Stimulated activated CD8-positive, alpha-beta memory T cell treated with anti-CD3 and anti-CD28 coated beads, Interleukin-4, amount 100 ng/mL, for 4 hours (primary cell): ENCODE measurements around the gene PSAP.

Source experiments
- DNase-seq, 2 donors: peaks; one replicate each; pipeline ENCODE4 v3.0.0-alpha.2; 2020; ENCODE audit warnings: low read depth in 2 of 2, low spot score in 1 of 2

PSAP gene

DNA sequence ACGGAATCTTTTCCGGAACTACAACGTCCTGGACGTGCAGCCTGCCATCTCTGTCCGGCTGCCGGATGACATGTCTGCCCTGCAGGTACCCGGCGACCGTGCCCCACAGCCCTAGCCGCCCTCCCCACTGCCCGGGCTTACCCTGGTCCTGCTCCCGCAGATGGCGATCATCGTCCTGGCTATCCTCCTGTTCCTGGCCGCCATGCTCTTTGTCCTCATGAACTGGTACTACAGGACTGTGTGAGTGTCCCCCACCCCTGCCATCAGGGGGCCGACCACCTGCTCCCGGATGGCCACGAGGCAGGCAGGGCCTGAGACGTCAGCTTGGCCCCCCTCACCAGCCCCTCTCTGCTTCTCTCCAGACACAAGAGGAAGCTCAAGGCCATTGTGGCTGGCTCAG is 39.7 kb downstream of the PSAP start:
- DNase-seq: no peak

DNA sequence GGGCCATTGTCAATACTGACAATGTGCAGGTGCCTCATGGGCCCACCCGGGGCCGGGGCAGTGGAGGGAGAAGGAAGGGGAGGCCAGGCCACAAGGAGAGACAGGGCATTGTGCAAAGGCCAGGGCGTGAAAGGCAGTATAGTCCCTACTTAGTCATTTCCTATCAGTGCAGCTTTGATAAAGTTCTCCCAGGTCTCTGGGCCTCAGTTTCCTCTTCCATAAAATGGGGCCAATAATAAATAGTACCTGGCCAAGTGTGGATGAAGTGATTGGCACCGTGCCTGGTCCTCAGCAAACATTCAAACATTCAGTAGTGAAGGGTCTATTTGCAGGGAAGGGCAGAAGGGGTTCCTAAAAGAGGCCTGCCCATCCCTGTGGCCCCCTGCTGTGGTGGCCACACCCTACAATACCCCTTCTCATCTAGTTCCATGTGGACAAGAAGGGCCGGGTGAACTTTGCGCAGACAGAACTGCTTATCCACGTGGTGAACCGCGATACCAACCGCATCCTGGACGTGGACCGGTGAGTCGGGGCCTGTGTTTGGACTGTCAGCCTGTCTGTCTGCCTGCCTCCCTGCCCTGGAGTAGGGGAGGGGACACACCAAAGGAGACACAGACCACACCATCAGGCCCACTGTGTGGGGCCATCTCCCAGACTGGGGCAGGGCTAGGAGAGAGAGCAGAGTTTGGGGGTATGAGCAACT is 40.9 kb downstream of the PSAP start:
- DNase-seq: no peak

DNA sequence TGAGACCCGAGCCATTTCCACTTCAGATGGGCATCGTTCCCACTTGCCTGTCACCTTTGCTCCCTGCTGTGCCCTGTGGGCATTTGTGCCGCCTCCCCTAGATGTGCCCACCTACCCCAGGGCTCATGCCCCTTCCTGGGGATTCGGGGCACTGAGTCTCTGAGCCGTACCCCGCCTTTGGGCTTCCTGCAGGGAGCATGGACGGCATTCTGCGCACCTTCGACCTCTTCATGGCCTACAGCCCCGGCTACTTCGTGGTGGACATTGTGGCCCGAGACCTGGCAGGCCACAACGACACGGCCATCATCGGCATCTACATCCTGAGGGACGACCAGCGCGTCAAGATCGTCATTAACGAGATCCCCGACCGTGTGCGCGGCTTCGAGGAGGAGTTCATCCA is 41.4 kb downstream of the PSAP start:
- DNase-seq: no peak

DNA sequence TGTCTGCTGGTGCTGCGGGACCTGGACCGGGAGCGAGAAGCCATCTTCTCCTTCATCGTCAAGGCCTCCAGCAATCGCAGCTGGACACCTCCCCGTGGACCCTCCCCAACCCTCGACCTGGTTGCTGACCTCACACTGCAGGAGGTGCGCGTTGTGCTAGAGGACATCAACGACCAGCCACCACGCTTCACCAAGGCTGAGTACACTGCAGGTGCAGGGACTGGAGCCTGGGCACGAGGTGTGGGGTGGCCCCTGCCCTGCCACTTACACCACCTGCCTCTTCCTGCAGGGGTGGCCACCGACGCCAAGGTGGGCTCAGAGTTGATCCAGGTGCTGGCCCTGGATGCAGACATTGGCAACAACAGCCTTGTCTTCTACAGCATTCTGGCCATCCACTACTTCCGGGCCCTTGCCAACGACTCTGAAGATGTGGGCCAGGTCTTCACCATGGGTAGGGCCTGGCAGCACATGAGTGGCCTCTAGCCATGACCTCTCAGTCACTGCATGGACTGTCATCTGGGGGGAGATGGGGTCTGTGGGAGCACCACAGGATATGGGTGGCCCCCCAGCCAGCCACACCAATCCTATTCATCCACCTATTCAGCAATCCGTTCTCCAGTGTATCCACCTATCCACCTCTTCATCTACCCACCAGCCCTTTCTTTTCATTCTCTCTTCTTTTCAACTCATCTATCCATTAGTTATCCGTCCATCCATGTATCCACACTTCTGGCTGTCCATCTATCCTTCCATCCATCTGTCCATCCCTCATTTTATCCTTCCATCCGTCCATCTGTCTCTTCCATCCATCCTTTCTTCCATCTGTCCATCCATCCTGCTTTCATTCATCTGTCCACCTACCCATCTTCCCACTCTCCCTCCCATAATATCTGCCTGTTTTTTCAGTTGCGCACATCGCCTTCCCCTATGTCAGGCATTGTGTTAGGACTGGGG is 43.2 kb downstream of the PSAP start:
- DNase-seq: no peak

DNA sequence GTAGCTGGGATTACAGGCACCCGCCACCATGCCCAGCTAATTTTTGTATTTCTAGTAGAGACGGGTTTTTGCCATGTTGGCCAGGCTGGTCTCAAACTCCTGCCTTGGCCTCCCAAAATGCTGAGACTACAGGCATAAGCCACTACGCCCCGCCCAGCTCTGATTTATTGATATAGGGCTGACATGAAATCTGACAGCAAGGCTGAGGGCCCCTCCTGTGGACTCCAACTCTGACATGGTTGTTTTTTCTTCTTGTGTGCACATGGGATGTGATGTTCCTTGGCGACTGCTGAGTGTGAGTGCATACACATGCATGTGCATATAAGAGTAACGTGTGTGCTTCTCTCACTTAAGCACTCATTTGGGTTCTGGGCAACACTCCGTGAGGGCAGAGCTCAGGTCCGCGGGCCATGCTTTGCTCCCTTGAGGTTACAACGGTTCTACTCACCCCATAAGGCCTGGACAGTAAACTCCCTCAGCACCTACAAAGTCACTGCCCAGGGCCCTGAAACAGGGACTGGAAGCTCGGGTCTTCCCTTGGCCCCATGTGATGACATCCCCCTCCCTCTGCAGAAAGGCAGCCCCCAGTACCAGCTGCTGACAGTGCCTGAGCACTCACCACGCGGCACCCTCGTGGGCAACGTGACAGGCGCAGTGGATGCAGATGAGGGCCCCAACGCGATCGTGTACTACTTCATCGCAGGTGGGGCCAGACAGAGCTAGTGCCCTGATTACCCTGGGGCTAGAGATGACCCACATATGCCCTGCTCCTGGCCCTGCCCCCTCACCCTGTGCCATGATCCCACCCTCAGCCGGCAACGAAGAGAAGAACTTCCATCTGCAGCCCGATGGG is 44.1 kb downstream of the PSAP start:
- no peak for DNase-seq

DNA sequence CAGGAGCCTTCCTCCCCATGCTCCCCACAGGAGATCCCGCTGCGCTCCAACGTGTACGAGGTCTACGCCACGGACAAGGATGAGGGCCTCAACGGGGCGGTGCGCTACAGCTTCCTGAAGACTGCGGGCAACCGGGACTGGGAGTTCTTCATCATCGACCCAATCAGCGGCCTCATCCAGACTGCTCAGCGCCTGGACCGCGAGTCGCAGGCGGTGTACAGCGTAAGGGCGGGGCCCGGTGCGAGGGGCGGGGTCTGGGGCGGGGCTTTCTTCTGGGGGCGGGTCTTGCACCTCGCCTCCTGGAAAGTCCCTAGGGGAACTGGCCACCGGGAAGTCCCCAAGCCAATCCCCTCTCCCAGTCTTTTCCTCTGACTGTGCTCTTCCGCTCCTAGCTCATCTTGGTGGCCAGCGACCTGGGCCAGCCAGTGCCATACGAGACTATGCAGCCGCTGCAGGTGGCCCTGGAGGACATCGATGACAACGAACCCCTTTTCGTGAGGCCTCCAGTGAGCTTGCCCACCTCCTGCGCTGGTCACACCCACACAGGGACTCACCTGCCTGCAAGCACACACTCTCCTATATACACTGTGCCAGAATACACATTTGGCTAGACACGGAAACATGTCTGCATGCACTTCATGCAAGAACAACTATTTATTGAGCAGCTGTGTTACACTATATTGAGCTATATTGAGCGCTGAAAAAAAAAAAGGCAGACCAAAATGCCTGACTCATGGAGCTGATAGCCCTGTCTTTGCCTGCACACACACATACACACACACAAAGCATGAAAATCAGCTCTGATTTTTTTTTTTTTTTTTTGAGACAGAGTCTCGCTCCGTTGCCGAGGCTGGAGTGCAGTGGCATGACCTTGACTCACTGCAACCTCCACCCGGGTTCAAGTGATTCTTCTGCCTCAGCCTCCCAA is 45.0 kb downstream of the PSAP start:
- DNase-seq: no peak

DNA sequence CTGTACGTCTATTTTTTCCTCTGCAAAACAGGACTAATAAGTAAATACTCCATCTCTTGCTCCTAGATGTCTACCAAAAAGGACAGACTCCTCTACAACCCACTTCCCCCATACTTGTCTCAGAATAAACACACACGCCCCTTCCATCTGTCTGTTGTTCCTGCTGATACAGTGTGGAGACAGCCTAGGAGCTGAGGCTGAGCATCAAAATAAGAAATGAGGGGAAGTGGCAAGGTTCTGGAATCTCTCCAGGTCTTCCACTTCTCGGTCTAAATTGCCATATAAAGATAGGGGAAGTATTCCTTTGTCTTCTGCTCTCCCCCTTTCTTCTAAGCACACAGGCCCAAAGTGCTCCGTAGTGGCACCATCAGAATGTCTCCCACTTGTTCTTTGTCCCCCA is 47.0 kb downstream of the PSAP start:
- no peak for DNase-seq

DNA sequence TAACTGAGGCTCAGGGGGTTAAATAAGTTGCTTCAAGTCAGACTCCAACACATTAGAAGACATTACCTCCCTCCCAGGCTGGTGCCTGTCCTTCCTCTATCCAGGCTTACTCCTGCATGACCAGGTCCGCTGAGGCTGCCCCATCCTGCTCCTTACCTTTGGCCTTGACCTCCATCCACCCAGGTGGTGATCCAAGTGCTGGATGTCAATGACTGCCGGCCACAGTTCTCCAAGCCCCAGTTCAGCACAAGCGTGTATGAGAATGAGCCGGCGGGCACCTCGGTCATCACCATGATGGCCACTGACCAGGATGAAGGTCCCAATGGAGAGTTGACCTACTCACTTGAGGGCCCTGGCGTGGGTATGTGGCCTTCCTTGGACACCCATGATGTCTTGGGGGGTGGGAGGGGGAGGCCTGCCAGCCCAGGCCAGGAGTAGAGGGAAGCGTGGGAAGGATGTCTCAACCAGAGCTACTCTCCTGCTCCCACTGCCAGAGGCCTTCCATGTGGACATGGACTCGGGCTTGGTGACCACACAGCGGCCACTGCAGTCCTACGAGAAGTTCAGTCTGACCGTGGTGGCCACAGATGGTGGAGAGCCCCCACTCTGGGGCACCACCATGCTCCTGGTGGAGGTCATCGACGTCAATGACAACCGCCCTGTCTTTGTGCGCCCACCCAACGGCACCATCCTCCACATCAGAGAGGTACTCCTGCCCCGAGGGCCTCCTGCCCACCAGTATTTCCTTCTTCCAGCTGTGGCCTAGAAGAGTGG is 48.1 kb downstream of the PSAP start:
- DNase-seq: no peak

DNA sequence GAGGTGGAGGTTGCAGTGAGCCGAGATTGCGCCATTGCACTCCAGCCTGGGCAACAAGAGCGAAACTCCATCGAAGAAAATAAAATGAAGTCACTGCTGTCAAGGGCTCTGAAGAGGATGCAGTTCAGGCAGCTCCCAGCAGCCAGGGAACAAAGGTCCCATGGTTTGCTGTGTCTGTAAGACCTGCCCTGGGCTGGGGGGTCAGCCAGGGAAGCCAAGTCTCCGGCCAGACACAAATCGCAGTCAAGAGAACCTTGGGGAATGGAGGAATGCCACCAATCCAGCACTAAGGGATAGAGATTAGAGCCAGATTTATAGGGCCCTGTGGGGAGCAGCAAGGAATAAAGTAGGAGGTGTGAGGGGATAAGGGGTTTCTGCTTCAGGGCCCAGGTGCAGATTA is 48.8 kb downstream of the PSAP start:
- no peak for DNase-seq

DNA sequence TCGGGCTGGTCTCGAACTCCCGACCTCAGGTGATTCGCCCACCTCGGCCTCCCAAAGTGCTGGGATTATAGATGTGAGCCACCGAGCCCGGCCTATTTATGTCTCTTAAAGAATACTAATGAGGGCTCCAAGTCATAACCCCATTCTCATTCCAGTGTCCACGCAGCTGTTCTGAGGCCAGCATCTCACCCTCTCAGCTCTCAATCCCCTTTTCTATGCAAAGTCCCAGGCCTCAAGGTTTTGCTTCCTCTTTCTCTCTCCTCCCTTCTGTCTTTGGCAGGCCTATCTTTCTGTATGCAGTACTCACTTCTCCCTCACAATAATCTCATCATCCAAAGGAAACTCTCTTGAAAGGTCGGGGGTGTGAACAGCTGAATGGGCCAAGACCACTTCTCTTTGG is 49.7 kb downstream of the PSAP start:
- no peak for DNase-seq

DNA sequence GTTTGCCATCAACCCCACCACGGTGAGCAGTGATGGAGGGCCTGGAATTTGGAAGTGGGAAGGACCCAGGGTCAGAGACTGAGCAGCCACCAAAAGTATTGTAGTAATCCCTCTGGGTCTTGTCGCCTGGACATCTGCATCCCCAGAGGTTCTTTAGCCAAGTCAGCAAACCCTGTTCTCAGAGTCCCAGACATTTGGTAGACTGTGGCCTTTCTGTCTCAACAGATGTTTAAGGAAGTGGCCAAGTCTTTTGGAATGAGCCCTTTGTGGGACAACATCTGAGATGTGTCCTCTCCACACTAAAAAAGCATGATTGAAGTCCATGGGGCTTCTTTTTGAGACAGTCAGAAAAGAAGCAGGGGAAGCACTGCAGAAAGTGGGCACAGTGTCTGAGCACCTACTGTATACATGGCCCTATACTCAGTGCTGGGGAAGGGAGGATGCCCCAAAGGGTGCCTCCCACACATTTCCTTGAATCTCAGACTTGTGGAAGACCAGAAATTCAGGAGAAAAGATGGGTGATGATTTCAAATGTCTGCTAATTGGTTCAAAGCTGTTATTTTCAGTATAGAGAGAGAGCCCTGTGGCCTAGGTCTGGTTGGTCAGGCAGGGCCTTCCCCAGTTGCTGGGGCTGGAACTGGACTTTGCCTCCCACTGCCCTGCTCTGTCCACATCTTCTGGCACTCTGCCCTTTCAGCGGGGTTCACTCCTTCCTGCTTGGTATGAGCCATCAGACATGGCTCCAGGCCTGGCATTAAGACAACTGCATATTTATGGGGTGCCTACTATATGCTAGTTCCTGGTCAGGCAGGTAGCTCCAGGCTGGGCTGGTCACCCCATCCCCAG is 51.2 kb downstream of the PSAP start:
- no peak for DNase-seq

DNA sequence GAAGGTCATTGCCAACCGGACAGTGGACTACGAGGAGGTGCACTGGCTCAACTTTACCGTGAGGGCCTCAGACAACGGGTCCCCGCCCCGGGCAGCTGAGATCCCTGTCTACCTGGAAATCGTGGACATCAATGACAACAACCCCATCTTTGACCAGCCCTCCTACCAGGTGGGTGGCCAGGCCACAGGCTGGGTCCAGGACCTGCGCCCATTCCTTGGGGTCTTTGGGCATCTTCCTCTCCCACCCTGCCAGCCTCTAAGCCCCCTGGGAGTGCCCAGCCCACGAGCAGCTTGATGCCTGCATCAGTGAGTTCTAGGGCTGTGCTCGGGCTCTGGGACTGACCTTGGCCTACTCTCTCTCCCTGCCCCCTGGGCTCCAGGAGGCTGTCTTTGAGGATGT is 51.9 kb downstream of the PSAP start:
- DNase-seq: no peak

DNA sequence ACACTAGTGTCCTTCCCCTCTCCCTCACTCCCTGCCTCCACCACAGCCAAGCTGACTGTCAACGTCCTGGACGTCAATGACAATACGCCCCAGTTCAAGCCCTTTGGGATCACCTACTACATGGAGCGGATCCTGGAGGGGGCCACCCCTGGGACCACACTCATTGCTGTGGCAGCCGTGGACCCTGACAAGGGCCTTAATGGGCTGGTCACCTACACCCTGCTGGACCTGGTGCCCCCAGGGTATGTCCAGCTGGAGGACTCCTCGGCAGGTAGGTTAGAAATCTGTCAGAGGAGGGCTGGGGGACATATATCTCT is 52.8 kb downstream of the PSAP start:
- no peak for DNase-seq

DNA sequence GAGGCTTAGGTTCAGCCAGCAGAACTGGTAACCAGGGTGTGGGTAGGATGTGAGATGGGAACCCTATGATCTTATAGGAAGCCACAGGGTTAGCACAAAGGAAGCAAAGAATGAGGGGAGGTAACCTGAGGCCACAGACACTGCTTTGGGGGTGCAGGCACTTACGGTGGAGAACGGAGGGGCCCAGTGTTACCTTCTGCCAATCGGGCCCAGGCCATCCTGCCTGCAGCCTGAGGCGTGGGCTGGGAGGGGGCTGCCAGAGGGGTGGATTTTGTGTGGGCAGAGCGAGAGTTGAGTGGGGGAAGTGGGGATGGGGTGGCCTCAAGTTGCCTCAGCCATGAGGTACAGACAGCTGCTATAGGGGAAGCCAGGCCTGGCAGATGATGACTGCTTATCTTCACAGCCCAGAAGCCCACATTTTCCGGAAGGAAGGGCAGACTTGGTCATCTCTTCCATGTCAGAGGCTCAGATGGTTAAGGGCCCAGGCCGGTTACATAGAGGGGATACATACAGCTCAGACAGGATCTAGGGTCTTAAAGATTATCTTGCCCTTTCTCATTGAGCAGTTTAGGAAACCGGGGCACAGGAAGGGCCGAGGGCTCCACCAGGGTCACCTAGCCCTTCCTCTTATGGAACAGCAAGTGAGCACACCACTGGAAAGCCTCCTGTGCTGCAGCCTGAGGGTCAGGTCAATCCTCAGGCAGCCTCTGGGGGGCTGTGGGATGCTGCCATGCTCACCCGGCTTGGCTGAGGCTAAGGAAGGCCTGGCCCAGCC is 53.3 kb downstream of the PSAP start:
- DNase-seq: no peak

DNA sequence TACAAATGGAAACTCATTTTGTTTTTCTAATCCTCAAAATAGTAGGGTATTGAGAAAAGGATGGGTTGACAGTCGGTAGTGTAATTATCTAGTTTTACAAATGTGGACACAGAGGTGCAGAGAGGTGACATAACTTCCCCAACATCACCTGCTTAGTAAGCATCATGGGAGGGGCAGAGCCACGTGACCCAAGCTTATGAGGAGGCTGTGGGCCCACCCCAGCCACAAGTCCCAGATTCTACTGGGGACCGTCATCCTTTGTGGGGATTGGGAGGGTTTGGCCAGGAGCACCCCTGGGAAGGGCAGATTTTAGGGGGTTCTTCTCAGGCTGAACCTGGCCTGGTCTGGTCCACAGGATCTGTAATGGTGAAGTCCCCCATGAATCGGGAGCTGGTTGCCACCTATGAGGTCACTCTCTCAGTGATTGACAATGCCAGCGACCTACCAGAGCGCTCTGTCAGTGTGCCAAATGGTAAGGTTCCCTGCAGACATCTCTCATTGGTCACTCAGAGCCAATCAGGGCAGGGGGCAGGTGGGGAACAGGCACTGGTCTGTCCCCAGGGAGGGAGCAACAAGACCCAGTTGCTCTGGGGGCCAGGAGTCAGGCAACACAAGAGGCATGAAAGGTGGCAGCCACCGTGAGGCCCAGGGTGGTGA is 54.2 kb downstream of the PSAP start:
- DNase-seq: no peak

DNA sequence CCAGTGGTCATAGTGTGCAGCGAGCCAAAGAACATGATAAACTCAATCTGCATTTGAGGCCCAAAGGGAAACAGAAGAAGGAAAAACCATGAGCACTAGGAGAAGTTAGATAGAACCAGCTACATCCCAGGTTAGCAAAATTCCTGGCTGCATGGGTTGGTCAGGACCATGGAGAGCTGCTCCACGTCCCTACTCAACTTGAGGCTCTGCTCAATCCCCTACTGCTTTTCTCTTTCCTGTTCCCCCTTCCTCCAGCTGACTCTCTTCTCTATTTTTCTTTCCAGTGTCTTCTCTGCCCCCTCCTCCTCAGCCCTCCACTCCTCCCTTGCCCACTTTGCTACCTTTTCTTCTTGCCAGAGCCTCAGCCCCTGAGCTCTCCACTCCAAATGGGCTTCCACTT is 55.8 kb downstream of the PSAP start:
- DNase-seq: no peak

DNA sequence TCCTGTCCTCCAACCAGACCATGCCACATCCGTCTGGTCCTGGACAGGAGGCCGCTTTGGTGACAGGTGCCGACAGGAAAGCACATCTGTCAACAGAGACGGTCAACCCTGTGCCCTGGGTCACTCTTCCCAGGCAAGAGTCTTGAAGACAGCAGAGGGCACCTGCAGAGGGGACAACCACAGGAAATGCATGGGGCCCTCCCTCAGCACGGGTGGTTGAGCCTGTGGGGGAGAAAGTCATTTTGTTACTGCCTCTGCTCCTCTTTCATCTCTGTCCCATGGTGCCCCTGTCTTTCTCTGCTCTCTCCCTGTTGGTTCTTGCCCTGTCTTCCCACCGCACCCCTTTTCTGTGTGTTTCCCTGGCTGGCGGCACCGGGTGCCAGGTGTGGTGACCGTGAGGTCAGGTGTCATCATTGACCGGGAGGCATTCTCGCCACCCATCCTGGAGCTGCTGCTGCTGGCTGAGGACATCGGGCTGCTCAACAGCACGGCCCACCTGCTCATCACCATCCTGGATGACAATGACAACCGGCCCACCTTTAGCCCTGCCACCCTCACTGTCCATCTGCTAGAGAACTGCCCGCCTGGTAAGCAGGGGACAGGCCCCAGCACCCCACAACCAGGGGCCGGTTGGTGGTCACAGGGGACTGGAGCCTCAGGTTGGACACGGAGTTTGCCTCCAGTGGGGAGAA is 60.2 kb downstream of the PSAP start:
- no peak for DNase-seq
